Measurements from ENCODE around the gene DNAH2. TPM values are rescaled to one million over a fixed set of nuclear protein-coding genes. Genes with fewer than 3 reads are reported as not detected.

The DNAH2 gene
- total and polyA plus RNA-seq, 2 experiments from 2014 or later, result 0.38 TPM; not detected in 1

DNA sequence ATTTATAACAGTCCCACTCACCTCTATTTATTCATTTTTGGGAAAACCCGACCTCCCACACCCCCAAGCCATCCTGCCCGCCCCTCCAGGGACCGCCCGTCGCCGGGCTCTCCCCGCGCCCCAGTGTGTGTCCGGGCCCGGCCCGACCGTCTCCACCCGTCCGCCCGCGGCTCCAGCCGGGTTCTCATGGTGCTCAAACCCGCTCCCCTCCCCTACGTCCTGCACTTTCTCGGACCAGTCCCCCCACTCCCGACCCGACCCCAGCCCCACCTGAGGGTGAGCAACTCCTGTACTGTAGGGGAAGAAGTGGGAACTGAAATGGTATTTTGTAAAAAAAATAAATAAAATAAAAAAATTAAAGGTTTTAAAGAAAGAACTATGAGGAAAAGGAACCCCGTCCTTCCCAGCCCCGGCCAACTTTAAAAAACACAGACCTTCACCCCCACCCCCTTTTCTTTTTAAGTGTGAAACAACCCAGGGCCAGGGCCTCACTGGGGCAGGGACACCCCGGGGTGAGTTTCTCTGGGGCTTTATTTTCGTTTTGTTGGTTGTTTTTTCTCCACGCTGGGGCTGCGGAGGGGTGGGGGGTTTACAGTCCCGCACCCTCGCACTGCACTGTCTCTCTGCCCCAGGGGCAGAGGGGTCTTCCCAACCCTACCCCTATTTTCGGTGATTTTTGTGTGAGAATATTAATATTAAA is 136.7 kb downstream of the DNAH2 start:
- peaks cover 32% of the 10 kb centered on the region for H3K4me1 Mint-ChIP-seq
- H3K9me3 Mint-ChIP-seq, result no peaks in the 10 kb centered on the region; the same call in 2 of the 3 replicates
- Histone ChIP-seq H3K27ac (ENCODE audit: low read depth) (no peak overlapping the region), H3K4me1 (ENCODE audit: insufficient read depth) (peaks cover 45% of the 10 kb centered on the region), H3K79me2 (replicated peaks; ENCODE audit: insufficient read depth) (peaks cover 7% of the 10 kb centered on the region), H3K27me3 (ENCODE audit: insufficient read depth) (peaks cover 75% of the 10 kb centered on the region), H3K9me2 (ENCODE audit: insufficient read depth) (no peaks in the 10 kb centered on the region), H4K20me1 (replicated peaks; ENCODE audit: insufficient read depth) (no peaks in the 10 kb centered on the region; the same call in 1 of the 2 replicates), H3F3A (replicated peaks; ENCODE audit: low read depth) (peaks cover 21% of the 10 kb centered on the region; the same call in 1 of the 2 replicates), H3K4me2 (peak overlapping the region; percentile 89), H3K36me3 (ENCODE audit: insufficient read depth) (no peaks in the 10 kb centered on the region; the same call in 1 of the 2 replicates), H3K4me3 (peak overlapping the region; percentile 55), H2AFZ (no peak overlapping the region)
- ATAC-seq, result no peak
- H3K36me3 Mint-ChIP-seq (ENCODE audit: low read depth), result no peaks in the 10 kb centered on the region; the same call in 2 of the 3 replicates
- H3K27me3 Mint-ChIP-seq (ENCODE audit: insufficient read depth, low read depth, poor library complexity), result peaks cover 27% of the 10 kb centered on the region
- H3K27ac Mint-ChIP-seq, result no peak overlapping the region
- DNase-seq (ENCODE audit: low spot score), result no peak
- TF ChIP-seq, protein P1, sequence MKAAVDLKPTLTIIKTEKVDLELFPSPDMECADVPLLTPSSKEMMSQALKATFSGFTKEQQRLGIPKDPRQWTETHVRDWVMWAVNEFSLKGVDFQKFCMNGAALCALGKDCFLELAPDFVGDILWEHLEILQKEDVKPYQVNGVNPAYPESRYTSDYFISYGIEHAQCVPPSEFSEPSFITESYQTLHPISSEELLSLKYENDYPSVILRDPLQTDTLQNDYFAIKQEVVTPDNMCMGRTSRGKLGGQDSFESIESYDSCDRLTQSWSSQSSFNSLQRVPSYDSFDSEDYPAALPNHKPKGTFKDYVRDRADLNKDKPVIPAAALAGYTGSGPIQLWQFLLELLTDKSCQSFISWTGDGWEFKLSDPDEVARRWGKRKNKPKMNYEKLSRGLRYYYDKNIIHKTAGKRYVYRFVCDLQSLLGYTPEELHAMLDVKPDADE (IDR thresholded peaks at IDR 0.05), result no peak
- TF ChIP-seq ZNF114 (CRISPR knock-in tag; IDR thresholded peaks at IDR 0.05) (no peak), EZH2 (IDR thresholded peaks at IDR 0.05; ENCODE audit: low read depth, unreplicated experiment) (peak; percentile 28)
- peak overlapping the region; percentile 71 for H3K4me3 Mint-ChIP-seq

DNA sequence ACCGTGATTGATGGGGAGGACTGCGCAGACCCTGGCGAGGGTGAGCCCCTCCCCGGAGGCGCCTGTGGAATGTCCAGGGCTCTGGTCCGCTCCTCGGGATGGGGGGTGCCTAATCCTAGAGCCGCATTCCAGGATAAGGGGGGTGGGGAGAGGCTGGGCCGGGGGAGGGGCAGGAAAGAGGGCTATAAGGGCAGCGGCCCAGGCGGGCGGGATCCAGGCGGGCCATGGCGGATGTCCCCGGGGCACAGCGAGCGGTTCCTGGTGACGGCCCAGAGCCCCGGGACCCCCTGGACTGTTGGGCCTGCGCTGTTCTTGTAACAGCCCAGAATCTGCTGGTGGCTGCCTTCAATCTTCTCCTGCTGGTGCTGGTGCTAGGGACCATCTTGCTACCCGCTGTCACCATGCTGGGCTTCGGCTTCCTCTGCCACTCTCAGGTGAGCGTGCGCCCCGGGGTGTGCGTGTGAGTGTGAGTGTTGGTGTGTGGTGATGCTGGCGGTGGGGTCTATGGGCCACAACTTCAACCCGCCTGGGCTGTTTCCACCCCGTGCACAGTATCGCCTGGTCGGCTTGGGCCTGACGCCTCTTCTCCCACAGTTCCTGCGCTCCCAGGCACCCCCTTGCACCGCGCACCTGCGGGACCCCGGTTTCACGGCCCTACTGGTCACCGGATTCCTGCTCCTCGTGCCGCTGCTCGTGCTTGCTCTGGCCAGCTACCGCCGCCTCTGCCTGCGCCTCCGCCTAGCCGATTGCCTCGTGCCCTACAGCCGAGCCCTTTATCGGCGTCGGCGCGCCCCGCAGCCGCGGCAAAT is 137.5 kb downstream of the DNAH2 start, which contains the start of gene TMEM88:
TSS of gene TMEM88 (plus strand) at position 216 of the 809 bp plus-strand sequence. CDS start at position 225, 9 bp downstream.
- no peak within 1 kb of the TSS for H3K27ac Mint-ChIP-seq
- no peak within 1 kb of the TSS for H2AFZ ChIP-seq
- no peak within 1 kb of the TSS for H3K27ac ChIP-seq (ENCODE audit: low read depth)
- peaks cover 21% of the 10 kb centered on the region; the same call in 1 of the 2 replicates for H3F3A ChIP-seq (replicated peaks; ENCODE audit: low read depth)
- H3K79me2 ChIP-seq (replicated peaks; ENCODE audit: insufficient read depth), result peaks cover 7% of the 10 kb centered on the region
- peak; percentile 67 for TF ChIP-seq EZH2 (IDR thresholded peaks at IDR 0.05; ENCODE audit: low read depth, unreplicated experiment)
- TF ChIP-seq, protein P2, sequence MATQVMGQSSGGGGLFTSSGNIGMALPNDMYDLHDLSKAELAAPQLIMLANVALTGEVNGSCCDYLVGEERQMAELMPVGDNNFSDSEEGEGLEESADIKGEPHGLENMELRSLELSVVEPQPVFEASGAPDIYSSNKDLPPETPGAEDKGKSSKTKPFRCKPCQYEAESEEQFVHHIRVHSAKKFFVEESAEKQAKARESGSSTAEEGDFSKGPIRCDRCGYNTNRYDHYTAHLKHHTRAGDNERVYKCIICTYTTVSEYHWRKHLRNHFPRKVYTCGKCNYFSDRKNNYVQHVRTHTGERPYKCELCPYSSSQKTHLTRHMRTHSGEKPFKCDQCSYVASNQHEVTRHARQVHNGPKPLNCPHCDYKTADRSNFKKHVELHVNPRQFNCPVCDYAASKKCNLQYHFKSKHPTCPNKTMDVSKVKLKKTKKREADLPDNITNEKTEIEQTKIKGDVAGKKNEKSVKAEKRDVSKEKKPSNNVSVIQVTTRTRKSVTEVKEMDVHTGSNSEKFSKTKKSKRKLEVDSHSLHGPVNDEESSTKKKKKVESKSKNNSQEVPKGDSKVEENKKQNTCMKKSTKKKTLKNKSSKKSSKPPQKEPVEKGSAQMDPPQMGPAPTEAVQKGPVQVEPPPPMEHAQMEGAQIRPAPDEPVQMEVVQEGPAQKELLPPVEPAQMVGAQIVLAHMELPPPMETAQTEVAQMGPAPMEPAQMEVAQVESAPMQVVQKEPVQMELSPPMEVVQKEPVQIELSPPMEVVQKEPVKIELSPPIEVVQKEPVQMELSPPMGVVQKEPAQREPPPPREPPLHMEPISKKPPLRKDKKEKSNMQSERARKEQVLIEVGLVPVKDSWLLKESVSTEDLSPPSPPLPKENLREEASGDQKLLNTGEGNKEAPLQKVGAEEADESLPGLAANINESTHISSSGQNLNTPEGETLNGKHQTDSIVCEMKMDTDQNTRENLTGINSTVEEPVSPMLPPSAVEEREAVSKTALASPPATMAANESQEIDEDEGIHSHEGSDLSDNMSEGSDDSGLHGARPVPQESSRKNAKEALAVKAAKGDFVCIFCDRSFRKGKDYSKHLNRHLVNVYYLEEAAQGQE (IDR thresholded peaks at IDR 0.05; ENCODE audit: unreplicated experiment), result no peak
- H3K9me3 Mint-ChIP-seq, result no peaks in the 10 kb centered on the region; the same call in 2 of the 3 replicates
- H3K27me3 ChIP-seq (ENCODE audit: insufficient read depth), result peaks cover 67% of the 10 kb centered on the region
- peak within 1 kb of the TSS; percentile 71 for H3K4me3 Mint-ChIP-seq
- ATAC-seq, result peak; percentile 1; the same call in 2 of the 3 replicates
- H3K9me2 ChIP-seq (ENCODE audit: insufficient read depth), result no peaks in the 10 kb centered on the region
- no peaks in the 10 kb centered on the region; the same call in 1 of the 3 replicates for H3K36me3 Mint-ChIP-seq (ENCODE audit: low read depth)
- H3K4me2 ChIP-seq, result peak within 1 kb of the TSS; percentile 89
- DNase-seq (ENCODE audit: low spot score), result peak; percentile 83
- H3K4me1 Mint-ChIP-seq, result peaks cover 33% of the 10 kb centered on the region
- peaks cover 43% of the 10 kb centered on the region for H3K4me1 ChIP-seq (ENCODE audit: insufficient read depth)
- peaks cover 24% of the 10 kb centered on the region for H3K27me3 Mint-ChIP-seq (ENCODE audit: insufficient read depth, low read depth, poor library complexity)
- peaks cover 7% of the 10 kb centered on the region for H4K20me1 ChIP-seq (replicated peaks; ENCODE audit: insufficient read depth)
- peak within 1 kb of the TSS; percentile 55 for H3K4me3 ChIP-seq
- H3K36me3 ChIP-seq (ENCODE audit: insufficient read depth), result no peaks in the 10 kb centered on the region; the same call in 1 of the 2 replicates

Measured in GM23338 (cell line).